Frontal cortex (tissue), 4 donors: ENCODE results near the gene HACL1. TPM values are rescaled to one million over a fixed set of nuclear protein-coding genes. Genes with fewer than 3 reads are reported as not detected.

ENCODE experiments used
- DNase-seq, 2 donors: peaks; one replicate each; pipeline ENCODE4 v3.0.0; 2012; ENCODE audit warnings: low spot score in 2 of 2
- FAIRE-seq: peaks from 2 replicates; lab custom pipeline; 2012; peaks lifted over from hg19 to GRCh38; lab: Jason Lieb, UNC
- total RNA-seq: library from RNA; depleted of rRNA; stranded (reverse); fragments of >200 nt; gene quantifications from one replicate; pipeline ENCODE4 v1.2.3, GENCODE V29; 2014
- donor health status: control.
- donor health status: control.
- donor health status: control.

The HACL1 gene
- total RNA-seq, result 33.4 TPM

GRCh38 chr3:15601399-15602145 lies at the start of gene HACL1, which contains the start of gene BTD:
Gene HACL1 (minus strand): TSS chr3:15601569. CDS start chr3:15601463, 106 bp downstream.
Gene BTD (plus strand): TSS chr3:15601745. CDS start chr3:15635440, 33,695 bp downstream.
- peak; percentile 84 to 85 for DNase-seq
- FAIRE-seq, result no peak

- FAIRE-seq, result no peak
These were observed 48.5 kb upstream of the HACL1 start for GRCh38 chr3:15649858-15650257.

GRCh38 chr3:15649341-15649740 lies 48.0 kb upstream of the HACL1 start:
- FAIRE-seq, result no peak
- DNase-seq, result no peak

More at GRCh38 chr3:15649858-15650257, 48.5 kb upstream of the HACL1 start:
- no peak for DNase-seq

GRCh38 chr3:15647611-15648167 lies 46.3 kb upstream of the HACL1 start:
- FAIRE-seq, result no peak
- DNase-seq, result no peak

GRCh38 chr3:15646851-15647511 lies 45.6 kb upstream of the HACL1 start:
- DNase-seq (no peak), FAIRE-seq (no peak)

GRCh38 chr3:15645740-15646501 lies 44.6 kb upstream of the HACL1 start:
- no peak for DNase-seq
- FAIRE-seq, result no peak

GRCh38 chr3:15645246-15645645 lies 43.9 kb upstream of the HACL1 start:
- DNase-seq (no peak), FAIRE-seq (no peak)

- no peak for DNase-seq
- FAIRE-seq, result no peak
These were observed 37.5 kb upstream of the HACL1 start for GRCh38 chr3:15638891-15639262.

GRCh38 chr3:15638193-15638890 lies 37.0 kb upstream of the HACL1 start:
- FAIRE-seq (no peak), DNase-seq (no peak)

- DNase-seq (no peak), FAIRE-seq (no peak)
These were observed 36.0 kb upstream of the HACL1 start for GRCh38 chr3:15637131-15637951.

GRCh38 chr3:15636028-15636709 lies 34.8 kb upstream of the HACL1 start:
- FAIRE-seq (no peak), DNase-seq (no peak)

GRCh38 chr3:15635121-15635661 lies 33.8 kb upstream of the HACL1 start:
- DNase-seq, result no peak
- no peak for FAIRE-seq

- FAIRE-seq (no peak), DNase-seq (no peak)
These were observed 33.3 kb upstream of the HACL1 start for GRCh38 chr3:15634671-15635070.

GRCh38 chr3:15633766-15634598 lies 32.6 kb upstream of the HACL1 start:
- DNase-seq (no peak), FAIRE-seq (no peak)

GRCh38 chr3:15633159-15633558 lies 31.8 kb upstream of the HACL1 start:
- FAIRE-seq (no peak), DNase-seq (no peak)

- FAIRE-seq (no peak), DNase-seq (no peak)
These were observed 30.8 kb upstream of the HACL1 start for GRCh38 chr3:15632212-15632580.
